ENCODE results near the gene FZD7.
A peak's percentile ranks its signal among the peaks of the same experiment; 100 is the strongest.

Gene FZD7

DNA sequence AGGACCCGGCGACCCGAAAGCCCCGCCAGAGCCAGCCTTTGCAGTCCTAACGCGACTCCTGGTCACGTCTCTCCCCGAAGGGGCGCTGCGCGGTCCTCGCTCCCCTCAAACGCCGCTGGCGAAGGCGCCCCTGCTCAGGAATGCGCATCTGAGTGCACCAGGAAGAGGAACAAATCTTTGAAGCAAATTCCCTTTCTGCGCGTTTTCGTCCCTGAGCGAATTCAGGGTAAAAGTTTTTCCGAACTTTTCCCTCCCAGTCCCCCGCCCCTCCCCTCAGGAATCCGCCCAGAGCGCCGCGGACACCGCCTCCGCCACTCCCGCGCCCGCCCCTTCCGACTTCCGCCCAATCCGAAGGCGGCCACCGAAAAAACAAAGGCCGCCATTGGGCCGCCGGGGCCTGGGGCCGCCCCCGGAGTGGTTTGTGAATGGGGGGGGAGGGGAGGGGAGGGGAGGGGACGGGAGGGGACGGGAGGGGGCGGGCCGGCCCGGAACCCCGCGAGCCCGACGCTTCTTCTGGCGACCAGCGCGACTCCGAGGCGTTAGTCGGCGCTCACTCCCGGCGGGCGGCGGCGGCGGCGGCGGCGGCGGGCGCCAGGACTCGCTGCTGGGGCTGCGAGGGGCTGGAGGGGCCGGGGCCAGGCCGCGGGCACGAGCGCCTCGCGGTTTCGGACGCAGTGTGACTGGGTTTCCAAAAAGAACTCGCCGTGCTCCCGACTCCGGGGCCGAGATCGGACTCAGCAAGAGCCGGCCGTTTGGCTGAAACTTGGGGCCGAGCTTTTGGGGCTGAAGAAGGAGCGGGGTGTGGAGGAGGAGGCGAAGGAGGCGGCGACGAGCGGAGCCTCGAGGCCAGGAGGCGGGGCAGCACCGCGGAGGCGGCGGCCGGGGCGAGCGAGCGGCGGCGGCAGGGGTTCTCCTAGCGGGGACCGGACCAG lies at the start of gene FZD7:
Gene FZD7, plus strand, starts transcription at position 539 of the 932 bp plus-strand sequence. CDS start 793 bp downstream, outside the sequence.
- DNase-seq, result peak; percentile 84

DNA sequence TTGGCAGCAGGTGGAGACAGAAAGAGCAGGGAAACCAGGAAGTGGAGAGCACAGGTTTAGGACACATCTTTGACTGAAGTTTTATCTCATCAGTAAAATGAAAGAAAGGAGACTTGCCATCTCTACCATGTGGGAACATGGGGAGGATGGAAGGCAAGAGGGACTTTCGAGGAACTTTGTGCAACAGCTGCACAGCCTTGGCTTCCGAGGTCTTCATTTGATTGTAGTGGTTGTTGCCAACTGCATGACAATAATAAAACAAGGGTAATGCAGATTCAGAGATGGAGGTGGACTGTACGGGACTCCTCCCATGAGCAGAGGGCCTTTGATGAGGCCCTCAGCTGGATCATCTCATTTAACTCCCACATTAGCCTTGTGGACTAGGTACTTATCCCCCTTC lies 49.3 kb upstream of the FZD7 start:
- no peak for DNase-seq

GRCh38 chr2:201984800-201985525 lies 48.7 kb upstream of the FZD7 start:
- DNase-seq, result peak; percentile 67

DNA sequence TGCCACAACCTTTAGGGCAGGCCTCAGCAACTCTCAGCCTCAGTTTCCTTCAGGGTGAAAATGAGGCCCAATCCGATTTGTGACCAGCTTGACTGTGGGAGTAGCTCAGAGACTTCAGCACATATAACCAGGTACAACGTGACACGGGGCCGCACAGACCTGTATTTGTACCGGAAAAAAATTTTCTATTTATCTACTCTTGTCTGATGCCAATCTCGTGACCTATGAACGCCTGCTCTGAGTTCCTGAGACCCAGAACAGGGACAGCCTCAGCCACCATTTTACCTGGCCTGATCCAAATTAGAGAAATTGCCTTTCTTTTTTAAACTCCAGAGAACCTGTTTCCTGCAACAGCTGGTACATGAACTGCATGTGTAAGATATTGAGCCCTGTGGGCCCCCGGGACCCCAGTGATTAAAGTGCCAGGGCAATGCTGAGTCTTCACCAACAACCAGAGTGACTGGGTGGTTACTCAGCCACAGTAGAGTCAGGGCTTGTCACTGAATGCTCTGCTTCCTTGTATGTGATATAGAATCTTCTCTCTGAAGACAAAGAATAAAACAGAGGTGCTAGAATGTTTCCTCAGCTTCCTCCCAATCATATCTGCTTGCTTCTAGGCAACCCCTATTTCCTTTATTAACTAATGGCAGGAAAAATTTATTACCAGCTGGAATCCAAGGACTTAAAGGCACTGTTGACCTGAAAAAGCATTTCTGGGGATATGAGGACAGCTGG lies 47.8 kb upstream of the FZD7 start:
- no peak for DNase-seq

- no peak for DNase-seq
These were observed 47.3 kb upstream of the FZD7 start for GRCh38 chr2:201986463-201986735.

DNA sequence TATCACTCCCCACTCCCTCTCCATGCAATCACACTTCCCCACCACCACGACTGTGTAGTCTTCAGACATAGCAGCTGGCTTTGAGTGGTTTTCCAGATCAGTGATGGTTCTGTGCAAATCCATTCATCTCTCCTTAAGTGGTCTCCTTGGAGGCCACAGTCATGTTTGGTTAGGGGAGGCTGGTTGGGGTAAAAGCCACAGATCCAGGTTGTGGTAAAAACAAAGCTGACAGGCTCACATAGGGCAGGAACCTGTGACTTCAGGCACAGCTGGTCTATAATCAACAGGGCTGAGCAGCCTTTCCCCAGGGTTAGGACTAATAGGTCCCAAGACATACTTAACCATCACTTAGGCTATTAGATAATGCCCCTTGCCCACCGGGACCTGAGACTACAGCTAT lies 46.2 kb upstream of the FZD7 start:
- DNase-seq, result no peak

- no peak for DNase-seq
These were observed 43.6 kb upstream of the FZD7 start for GRCh38 chr2:201990069-201990468.

DNA sequence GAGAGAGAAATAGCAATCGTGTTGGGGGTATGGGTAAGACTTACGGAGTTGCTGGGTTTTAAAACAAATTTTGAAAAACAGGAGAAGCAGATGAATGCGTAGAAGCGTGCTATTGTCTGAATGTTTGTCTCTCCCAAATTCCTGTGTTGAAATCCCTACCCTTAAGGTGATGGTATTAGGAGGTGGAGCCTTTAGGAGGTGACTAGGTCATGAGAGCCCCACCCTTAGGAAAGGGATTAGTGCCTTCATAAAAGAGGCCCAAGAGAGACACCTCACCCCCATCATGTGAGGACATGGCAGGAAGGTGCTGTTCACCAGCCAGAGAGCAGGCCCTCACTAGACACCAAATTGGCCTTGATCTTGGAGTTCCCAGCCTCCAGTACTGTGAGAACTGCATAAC lies 40.7 kb upstream of the FZD7 start:
- DNase-seq, result no peak

DNA sequence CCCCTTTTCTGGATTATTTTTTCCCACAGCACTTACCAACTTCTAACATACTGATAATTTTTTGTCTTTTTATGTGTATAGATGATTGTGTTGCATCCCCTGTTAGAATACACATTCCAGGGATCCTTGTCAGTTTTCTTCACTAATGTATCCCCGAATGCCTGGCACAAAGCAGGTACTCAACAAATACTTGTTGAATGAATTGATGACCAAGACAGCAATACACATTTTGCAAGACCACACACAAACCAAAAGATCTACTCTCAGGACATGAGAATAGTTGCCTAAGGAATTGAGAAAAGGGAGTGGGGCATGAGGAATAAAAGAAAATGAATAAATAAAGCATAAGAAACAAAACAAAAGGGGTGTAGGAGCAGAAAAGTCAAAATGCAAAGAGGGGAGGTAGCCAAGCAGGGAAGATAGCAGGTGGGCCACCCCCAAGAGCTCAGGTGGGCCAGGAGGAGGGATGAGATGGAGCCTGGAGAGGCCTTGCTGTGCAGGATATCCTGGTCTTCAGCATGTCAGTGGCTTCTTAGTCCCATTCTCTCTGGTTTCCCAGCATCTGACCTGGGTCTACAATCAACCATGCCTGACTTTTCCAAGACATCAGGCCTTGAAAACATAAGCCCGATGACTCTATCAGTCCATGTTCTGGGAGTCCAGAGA lies 38.5 kb upstream of the FZD7 start:
- DNase-seq, result no peak

DNA sequence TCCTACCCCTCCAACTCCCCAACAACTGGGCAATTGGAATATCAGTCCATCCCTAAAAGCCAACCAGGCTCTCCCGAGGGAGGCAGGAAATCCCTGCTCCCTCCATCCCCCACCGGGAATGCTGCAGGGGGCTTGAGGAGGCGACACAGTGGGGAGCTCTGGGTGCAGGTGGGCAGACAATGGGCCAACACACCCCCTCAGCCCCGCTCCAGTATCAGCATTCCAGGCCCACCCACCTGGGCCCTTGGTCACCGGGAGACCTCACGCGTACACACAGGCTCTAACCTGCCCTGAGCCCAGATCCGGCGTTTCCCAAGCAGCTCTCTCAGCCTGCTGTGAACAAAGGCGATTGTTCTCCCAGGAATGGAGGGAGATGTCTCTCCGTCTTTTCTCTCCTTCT lies 37.6 kb upstream of the FZD7 start:
- no peak for DNase-seq

GRCh38 chr2:201996679-201997314 lies 36.9 kb upstream of the FZD7 start:
- DNase-seq, result no peak

- no peak for DNase-seq
These were observed 34.4 kb upstream of the FZD7 start for GRCh38 chr2:201999279-201999678.

DNA sequence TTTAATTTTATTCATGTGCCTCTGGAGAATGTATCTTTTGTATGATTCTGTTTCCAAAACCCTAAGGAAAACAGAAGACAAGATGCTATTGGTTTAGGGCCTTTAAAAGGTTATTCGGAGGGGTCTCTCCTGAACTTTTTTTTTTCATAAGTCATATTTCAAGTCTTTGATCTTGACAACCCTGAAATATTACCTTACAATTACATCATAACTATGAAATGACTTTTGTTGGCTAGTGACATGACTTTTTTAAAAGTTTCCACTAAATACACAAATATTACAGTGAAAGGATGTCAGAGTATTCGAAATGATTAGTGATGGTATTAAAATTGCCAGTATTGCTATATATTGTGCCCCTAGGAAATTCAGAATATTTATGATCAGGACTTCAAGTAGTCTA lies 31.8 kb upstream of the FZD7 start:
- no peak for DNase-seq

DNA sequence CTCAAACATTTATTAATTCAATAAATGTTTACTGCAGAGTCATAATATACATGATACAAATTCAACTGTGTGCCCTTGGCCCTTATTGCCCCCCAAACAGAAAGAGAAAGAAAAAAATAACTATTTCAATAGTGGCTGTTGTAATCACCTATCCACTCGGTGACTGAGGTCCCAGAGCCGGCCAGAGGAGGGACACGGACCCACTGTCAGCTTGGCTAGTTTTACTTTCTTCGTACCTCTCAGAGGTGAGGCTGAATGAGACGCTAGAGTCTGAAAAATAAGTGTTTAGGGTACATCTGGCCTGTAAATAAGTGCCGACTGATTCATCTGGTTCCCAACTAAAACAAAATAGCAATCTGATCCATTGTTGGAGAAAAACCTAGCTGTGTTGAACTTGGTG lies 31.3 kb upstream of the FZD7 start:
- no peak for DNase-seq

- no peak for DNase-seq
These were observed 28.3 kb upstream of the FZD7 start for GRCh38 chr2:202005272-202005887.

GRCh38 chr2:202006301-202006700 lies 27.4 kb upstream of the FZD7 start:
- DNase-seq, result no peak

DNA sequence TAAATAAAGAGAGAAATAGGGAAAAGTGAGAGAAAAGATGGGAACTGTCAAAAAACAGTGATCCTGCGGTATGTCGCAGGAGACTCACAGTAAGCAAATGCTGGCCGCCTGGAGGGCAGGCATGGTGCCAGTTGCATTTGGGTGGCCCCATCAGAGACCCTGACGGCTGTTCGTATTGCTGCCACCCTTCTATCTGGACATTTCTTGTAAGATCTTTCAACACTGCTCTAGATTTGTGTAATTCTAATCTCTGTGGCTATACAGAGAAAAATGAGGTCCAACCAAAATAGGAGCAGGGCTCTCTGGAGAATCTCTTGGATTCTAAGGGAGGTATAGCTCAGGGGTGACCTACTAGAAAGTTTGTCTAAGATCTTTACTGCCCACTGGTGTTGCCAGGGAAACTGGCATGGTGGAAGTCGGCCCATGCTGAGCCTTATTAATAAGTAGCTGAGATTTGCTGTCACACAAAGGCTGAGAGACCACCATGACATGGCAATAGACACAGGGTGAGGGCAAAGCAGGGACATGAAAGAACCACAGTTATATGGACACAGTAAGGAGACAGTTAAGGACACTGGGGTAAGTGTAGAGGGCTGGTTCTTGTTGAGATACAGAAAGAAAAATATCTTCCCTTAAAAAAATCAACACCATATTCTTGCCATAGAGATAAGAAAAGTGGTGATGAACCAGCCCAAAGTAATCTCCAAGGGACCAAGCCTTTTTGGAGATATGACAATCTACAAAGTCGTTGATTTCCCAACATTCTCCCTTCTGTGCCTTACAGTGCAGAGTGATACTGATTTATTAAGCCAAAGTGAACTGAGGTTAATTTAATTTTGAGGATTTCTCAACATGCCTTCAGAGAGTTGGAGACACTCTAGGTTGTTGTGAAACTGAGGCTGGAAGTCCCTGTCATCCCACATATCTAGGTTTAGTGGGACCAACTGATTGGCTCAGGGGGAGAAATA lies 26.4 kb upstream of the FZD7 start:
- no peak for DNase-seq

DNA sequence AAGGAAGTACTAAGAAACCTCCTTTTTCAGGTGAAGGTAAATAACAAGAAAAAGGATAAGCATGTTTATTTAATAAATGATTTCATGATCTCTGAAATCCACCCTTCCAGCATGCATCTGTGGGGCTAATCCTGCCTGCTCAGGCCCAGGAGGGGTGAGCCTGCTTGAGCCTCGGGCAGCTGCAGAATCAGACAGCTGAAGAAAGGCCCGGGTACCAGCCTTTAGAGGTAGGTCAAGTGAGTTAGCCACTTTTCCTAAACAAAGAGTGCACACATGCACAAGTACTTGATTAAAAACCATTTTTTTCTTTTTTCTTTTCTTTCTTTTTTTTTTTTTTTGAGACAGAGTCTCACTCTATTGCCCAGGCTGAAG lies 25.7 kb upstream of the FZD7 start:
- DNase-seq, result no peak

DNA sequence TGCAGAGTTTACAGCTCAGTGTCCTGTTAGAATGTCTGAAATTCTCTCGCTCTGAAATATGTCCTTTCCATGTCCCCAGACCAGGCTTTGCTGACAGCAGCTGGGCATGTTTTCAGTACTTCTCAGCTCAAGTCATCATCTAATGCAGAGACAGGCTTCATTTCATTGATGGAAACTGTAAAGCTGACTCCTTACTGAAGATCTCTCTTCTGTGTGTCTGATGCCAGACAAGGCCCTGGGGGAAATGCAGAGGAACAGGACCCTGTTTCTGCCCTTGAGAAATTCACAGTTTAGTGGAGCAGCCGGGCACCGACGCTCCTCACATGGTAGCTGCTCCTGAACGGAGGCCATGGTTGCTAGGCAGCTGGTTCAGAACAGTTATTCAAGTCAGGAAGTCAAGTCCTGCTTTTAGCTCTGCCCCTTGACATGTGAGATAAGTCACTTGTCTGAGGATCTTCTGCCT lies 24.6 kb upstream of the FZD7 start:
- no peak for DNase-seq

DNA sequence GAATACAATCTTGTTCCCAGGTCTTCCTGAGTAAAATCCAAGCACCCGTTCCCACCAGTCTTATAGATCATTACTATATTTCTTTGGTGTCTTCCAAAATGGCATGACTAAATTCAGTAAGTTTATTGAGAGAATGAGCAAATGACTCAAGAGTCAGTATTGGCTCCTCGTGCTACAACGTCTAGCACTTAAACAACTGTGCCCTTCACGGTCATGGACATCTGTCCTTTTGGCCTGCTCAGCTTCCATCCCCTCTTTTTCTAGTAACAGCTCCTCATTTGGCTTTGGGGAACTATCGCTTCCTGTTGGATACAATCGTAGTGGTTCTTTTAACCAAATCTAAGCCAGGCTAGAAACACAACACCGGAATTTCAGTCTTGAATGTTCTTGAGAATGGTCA lies 24.1 kb upstream of the FZD7 start:
- no peak for DNase-seq

DNA sequence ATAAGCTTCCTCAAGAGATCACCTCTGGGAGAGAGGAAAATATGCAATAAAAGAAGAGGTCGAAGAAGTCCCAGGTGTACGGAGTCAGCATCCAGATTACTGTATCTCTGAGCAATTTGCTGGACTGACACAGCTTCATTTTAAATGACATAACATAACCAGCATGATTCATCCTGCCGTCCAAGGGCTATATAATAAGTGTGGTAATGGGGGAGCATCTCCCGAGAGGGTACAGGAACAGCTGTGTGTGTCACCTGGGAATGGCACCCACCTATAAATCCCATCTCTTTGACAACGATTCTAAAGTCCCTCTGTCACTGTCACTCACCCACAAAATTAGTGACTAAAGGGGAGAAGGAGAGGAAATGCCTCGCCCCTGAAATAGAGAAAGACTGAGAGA lies 19.3 kb upstream of the FZD7 start:
- DNase-seq, result no peak

All from hematopoietic multipotent progenitor cell treated with erythropoietin and hydrocortisone succinate and interleukin-3 and kit ligand, for 8 days (in vitro differentiated cells).